HepG2 (cell line): Measurements from ENCODE around the gene TP53AIP1. TPM values are rescaled to one million over a fixed set of nuclear protein-coding genes. Genes with fewer than 3 reads are reported as not detected.

ENCODE experiments used
- ARNT ChIP-seq: fragments of 450-650 bp; IDR thresholded peaks from 2 replicates; pipeline ENCODE4 v1.6.1; 2017
- FOXA1 ChIP-seq, 2 experiments: fragments of 450-650 bp in 1 of 2; sonication (generic) in 1 of 2; formaldehyde crosslinking in 1 of 2; IDR thresholded peaks; 2 replicates each; pipeline versions ENCODE4 v1.4.0 to v1.6.1; 2016 to 2020; ENCODE audit warnings: missing genetic modification reagents in 1 of 2
- KLF9 ChIP-seq: IDR thresholded peaks from 2 replicates; pipeline ENCODE4 v1.6.1; 2016; ENCODE audit warnings: low read depth
- MIXL1 ChIP-seq: IDR thresholded peaks from 2 replicates; pipeline ENCODE4 v1.6.1; 2016
- NFE2L1 ChIP-seq: sonication (generic); formaldehyde crosslinking; IDR thresholded peaks from 2 replicates; pipeline ENCODE4 v1.4.0; 2020; ENCODE audit warnings: missing genetic modification reagents, mild to moderate bottlenecking, borderline replicate concordance
- SATB2 ChIP-seq: sonication (generic); formaldehyde crosslinking; IDR thresholded peaks from 2 replicates; pipeline ENCODE4 v1.5.0; 2020; ENCODE audit warnings: missing genetic modification reagents
- SIN3A ChIP-seq: IDR thresholded peaks from 2 replicates; pipeline ENCODE4 v1.6.1; 2011; ENCODE audit warnings: low read depth, mild to moderate bottlenecking, control low read depth, low read length, borderline replicate concordance
- YEATS2 ChIP-seq: sonication (generic); formaldehyde crosslinking; IDR thresholded peaks from 2 replicates; pipeline ENCODE4 v1.4.0; 2020; ENCODE audit warnings: missing genetic modification reagents, borderline replicate concordance
- ZNF205 ChIP-seq: IDR thresholded peaks from 2 replicates; pipeline ENCODE4 v1.6.1; 2018; ENCODE audit warnings: missing biosample characterization, missing genetic modification reagents
- ZNF329 ChIP-seq: sonication (generic); formaldehyde crosslinking; IDR thresholded peaks from 2 replicates; pipeline ENCODE4 v1.9.0; 2021; ENCODE audit warnings: low read depth, mild to moderate bottlenecking, missing genetic modification reagents
- ZNF367 ChIP-seq: sonication (generic); formaldehyde crosslinking; IDR thresholded peaks from 2 replicates; pipeline ENCODE4 v1.4.0; 2020; ENCODE audit warnings: missing genetic modification reagents, borderline replicate concordance
- polyA plus RNA-seq, 8 experiments: library from polyadenylated mRNA; depleted of rRNA in 3 of 8; stranded (reverse) in 7 of 8; unstranded in 1 of 8; fragments of >200 nt; fragmentation: Illumina TruSeq in 4 of 8; extraction: Trizol in 4 of 8; gene quantifications; 2 replicates each; pipeline versions ENCODE4 v1.2.1 to v1.2.3, GENCODE V29; 2011 to 2016; ENCODE audit warnings: low read depth in 4 of 8, missing spikeins in 1 of 8, mixed read lengths in 1 of 8; ENCODE audit not compliant: insufficient read depth in 1 of 8
- total RNA-seq, 5 experiments: library from RNA; depleted of rRNA; stranded (reverse); fragments of >200 nt; fragmentation: Illumina TruSeq; extraction: Trizol; gene quantifications; 2 replicates each; pipeline ENCODE4 v1.2.3, GENCODE V29; 2016; ENCODE audit warnings: low read depth in 1 of 5
- TF ChIP-seq, protein P1 (sequence below): sonication (generic); formaldehyde crosslinking; IDR thresholded peaks from 2 replicates; pipeline ENCODE4 v1.8.0; 2022; ENCODE audit warnings: mild to moderate bottlenecking, missing genetic modification reagents; ENCODE audit not compliant: insufficient replicate concordance
- TF ChIP-seq, protein P2 (sequence below): sonication (generic); formaldehyde crosslinking; IDR thresholded peaks from 2 replicates; pipeline ENCODE4 v1.9.0; 2021; ENCODE audit warnings: missing genetic modification reagents, borderline replicate concordance

TP53AIP1 gene
- total and polyA plus RNA-seq, 2 of the 13 experiments (the other 11 are each of a cell fraction or from before 2014, with no cell fraction given) = 0.11 TPM; not detected in 1

DNA sequence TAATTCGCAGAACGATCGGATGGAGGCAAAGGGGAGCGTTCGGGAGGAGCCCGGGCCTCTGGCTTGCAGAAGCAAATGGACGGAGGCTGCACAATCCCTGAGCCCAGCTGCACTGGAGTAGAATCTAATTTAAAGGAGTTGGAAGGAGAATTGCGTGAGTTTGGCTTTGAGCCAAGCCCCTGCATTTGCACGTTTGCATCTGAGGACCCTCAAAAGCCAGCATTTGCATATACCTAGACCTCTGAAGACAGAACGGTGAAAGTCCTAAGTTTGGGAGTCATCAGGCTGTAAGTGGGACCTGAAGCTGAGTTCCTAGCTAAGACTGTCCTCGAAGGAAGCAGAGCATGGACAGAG lies 15.6 kb downstream of the TP53AIP1 start (continued):
- TF ChIP-seq, protein P1, sequence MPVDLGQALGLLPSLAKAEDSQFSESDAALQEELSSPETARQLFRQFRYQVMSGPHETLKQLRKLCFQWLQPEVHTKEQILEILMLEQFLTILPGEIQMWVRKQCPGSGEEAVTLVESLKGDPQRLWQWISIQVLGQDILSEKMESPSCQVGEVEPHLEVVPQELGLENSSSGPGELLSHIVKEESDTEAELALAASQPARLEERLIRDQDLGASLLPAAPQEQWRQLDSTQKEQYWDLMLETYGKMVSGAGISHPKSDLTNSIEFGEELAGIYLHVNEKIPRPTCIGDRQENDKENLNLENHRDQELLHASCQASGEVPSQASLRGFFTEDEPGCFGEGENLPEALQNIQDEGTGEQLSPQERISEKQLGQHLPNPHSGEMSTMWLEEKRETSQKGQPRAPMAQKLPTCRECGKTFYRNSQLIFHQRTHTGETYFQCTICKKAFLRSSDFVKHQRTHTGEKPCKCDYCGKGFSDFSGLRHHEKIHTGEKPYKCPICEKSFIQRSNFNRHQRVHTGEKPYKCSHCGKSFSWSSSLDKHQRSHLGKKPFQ = no peak
- TF ChIP-seq ARNT (no peak), ZNF367 (no peak), YEATS2 (CRISPR knock-in tag) (no peak), SATB2 (CRISPR knock-in tag) (no peak), SIN3A (no peak), KLF9 (CRISPR knock-in tag) (no peak), MIXL1 (CRISPR knock-in tag) (no peak), FOXA1 (IDR thresholded peaks at IDR 0.05) (no peak), FOXA1 (CRISPR knock-in tag; IDR thresholded peaks at IDR 0.05) (no peak), ZNF205 (no peak), NFE2L1 (CRISPR knock-in tag) (no peak), ZNF329 (CRISPR knock-in tag) (no peak)
- TF ChIP-seq, protein P2, sequence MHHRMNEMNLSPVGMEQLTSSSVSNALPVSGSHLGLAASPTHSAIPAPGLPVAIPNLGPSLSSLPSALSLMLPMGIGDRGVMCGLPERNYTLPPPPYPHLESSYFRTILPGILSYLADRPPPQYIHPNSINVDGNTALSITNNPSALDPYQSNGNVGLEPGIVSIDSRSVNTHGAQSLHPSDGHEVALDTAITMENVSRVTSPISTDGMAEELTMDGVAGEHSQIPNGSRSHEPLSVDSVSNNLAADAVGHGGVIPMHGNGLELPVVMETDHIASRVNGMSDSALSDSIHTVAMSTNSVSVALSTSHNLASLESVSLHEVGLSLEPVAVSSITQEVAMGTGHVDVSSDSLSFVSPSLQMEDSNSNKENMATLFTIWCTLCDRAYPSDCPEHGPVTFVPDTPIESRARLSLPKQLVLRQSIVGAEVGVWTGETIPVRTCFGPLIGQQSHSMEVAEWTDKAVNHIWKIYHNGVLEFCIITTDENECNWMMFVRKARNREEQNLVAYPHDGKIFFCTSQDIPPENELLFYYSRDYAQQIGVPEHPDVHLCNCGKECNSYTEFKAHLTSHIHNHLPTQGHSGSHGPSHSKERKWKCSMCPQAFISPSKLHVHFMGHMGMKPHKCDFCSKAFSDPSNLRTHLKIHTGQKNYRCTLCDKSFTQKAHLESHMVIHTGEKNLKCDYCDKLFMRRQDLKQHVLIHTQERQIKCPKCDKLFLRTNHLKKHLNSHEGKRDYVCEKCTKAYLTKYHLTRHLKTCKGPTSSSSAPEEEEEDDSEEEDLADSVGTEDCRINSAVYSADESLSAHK (CRISPR knock-in tag) = no peak
